GM10266 (cell line): ENCODE results near the gene USP48.

Experiments used
- DNase-seq: peaks from one replicate; pipeline ENCODE4 v3.0.0; 2012; ENCODE audit errors: extremely low spot score
- TF ChIP-seq, protein P1 (sequence below): IDR thresholded peaks from 2 replicates; pipeline ENCODE4 v1.5.1; 2012; ENCODE audit warnings: mild to moderate bottlenecking, low read depth; ENCODE audit not compliant: control insufficient read depth, insufficient read depth; ENCODE audit errors: missing control alignments

The USP48 gene

DNA sequence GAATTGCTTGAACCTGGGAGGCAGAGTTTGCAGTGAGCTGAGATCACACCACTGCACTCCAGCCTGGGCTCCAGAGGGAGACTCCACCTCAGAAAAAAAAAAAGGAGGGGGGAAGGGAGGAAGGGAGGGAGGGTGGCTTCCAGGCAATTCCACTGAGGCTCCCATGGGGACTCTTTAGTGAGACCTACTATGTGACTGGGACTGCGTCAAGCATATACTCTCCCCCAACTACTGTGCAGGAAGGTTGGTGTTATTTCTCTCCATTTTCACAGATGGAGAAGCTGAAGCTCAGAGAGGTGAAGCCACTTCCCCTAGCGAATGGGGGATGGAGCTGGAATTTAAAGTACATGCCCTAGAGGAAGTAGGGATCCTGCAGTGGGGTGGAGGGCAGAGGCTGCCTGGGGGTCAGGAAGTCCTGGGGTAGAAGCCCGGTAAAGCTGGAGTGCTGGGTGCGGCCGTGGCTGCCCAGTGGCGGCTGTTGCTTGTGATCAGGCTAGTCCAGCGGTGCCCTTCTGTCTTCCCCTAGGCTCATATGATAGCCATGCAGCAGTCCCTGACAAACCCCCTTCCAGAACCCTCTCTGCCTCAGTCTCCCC, 154.1 kb downstream of the USP48 start:
- no peak for DNase-seq
- TF ChIP-seq, protein P1, sequence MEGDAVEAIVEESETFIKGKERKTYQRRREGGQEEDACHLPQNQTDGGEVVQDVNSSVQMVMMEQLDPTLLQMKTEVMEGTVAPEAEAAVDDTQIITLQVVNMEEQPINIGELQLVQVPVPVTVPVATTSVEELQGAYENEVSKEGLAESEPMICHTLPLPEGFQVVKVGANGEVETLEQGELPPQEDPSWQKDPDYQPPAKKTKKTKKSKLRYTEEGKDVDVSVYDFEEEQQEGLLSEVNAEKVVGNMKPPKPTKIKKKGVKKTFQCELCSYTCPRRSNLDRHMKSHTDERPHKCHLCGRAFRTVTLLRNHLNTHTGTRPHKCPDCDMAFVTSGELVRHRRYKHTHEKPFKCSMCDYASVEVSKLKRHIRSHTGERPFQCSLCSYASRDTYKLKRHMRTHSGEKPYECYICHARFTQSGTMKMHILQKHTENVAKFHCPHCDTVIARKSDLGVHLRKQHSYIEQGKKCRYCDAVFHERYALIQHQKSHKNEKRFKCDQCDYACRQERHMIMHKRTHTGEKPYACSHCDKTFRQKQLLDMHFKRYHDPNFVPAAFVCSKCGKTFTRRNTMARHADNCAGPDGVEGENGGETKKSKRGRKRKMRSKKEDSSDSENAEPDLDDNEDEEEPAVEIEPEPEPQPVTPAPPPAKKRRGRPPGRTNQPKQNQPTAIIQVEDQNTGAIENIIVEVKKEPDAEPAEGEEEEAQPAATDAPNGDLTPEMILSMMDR = no peak
